ENCODE measurements around the gene TMEM221. TPM values are rescaled to one million over a fixed set of nuclear protein-coding genes. Genes with fewer than 3 reads are reported as not detected.
A peak's percentile ranks its signal among the peaks of the same experiment; 100 is the strongest.

Gene TMEM221
- total RNA-seq, 3 donors from 2014 or later = 0.34 to 0.51 TPM; not detected in 1

GRCh38 chr19:17398902-17399527 lies 49.5 kb downstream of the TMEM221 start:
- intact Hi-C loops (cut with DNase I, micrococcal nuclease) = loop anchor here in 1 of 2 donors (10.0 kb wide), 2 partner anchors 66 to 104 kb away; partner anchors contain the start of gene NXNL1
- TF ChIP-seq CTCF (IDR thresholded peaks at IDR 0.05) = no peak

DNA sequence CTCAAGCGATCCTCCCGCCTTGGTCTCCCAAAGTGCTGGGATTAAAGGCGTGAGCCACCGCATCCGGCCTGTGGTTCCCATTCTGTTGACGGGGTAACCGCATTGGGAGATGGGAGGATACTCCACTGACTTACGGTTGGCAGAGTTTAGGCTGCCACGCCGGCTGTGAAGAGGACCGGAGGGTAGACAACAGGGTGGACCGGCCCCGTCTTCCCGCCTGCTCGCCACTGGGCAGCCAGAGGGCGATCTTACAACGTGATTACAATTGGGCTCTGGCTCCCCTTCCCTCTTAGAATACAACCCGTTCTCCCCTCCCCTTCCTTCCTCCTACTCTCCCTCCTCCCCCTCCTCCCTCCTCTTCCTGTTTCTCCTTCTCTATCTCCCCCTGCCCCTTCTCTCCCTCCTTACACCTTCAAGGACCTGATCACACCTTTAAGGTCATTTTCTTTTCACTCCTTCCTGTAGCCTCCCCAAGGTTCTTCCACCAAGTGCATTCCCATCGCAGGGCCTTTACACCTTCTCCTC lies 53.5 kb downstream of the TMEM221 start:
- intact Hi-C loops (cut with DNase I, micrococcal nuclease) = loop anchor here in 1 of 2 donors (10.0 kb wide), 2 partner anchors 70 to 100 kb away; partner anchors contain the start of gene NXNL1
- Histone ChIP-seq H3K9me3 (no peaks in the 10 kb centered on the region), H3K4me1 (ENCODE audit: low read depth) (peaks cover 12% of the 10 kb centered on the region), H3K36me3 (ENCODE audit: low read depth) (no peaks in the 10 kb centered on the region), H3K4me3 (no peak overlapping the region)
- ATAC-seq (peak; percentile 42), DNase-seq (peak; percentile 59 to 79 (median 64))
- peak; percentile 24 for TF ChIP-seq CTCF (IDR thresholded peaks at IDR 0.05)

More at GRCh38 chr19:17398902-17399527, 49.5 kb downstream of the TMEM221 start:
- Histone ChIP-seq H3K4me1 (ENCODE audit: low read depth) (no peaks in the 10 kb centered on the region), H3K9me3 (no peaks in the 10 kb centered on the region), H3K36me3 (ENCODE audit: low read depth) (no peaks in the 10 kb centered on the region), H3K4me3 (no peak overlapping the region)
- no peak for ATAC-seq
- no peak for DNase-seq

- Histone ChIP-seq H3K4me1 (ENCODE audit: low read depth) (peaks cover 12% of the 10 kb centered on the region), H3K4me3 (no peak within 1 kb of the TSS), H3K9me3 (no peaks in the 10 kb centered on the region), H3K36me3 (ENCODE audit: low read depth) (no peaks in the 10 kb centered on the region)
- no peak for TF ChIP-seq CTCF (IDR thresholded peaks at IDR 0.05)
- intact Hi-C loops (cut with DNase I, micrococcal nuclease) = loop anchor here in 1 of 2 donors (10.0 kb wide), 2 partner anchors 71 to 99 kb away; partner anchors contain the start of gene NXNL1
- DNase-seq = no peak
- ATAC-seq = no peak
Measured at GRCh38 chr19:17393914-17394313, 54.6 kb downstream of the TMEM221 start, which contains the start of gene CCDC194. TSS of gene CCDC194 (minus strand) at chr19:17394196. CDS start at chr19:17394158, 38 bp downstream.

GRCh38 chr19:17393002-17393401 lies 55.5 kb downstream of the TMEM221 start:
- Histone ChIP-seq H3K9me3 (no peaks in the 10 kb centered on the region), H3K36me3 (ENCODE audit: low read depth) (no peaks in the 10 kb centered on the region), H3K4me3 (no peak overlapping the region), H3K4me1 (ENCODE audit: low read depth) (peaks cover 12% of the 10 kb centered on the region)
- no peak for ATAC-seq
- intact Hi-C loops (cut with DNase I, micrococcal nuclease) = loop anchor here in 1 of 2 donors (10.0 kb wide), 2 partner anchors 72 to 98 kb away; partner anchors contain the start of gene NXNL1
- TF ChIP-seq CTCF (IDR thresholded peaks at IDR 0.05) = no peak
- no peak for DNase-seq

- TF ChIP-seq CTCF (IDR thresholded peaks at IDR 0.05) = no peak
- no peak for DNase-seq
- peak; percentile 6 for ATAC-seq
- H3K9me3 ChIP-seq = no peaks in the 10 kb centered on the region
- no peak overlapping the region for H3K4me3 ChIP-seq
- H3K4me1 ChIP-seq (ENCODE audit: low read depth) = peaks cover 12% of the 10 kb centered on the region
- H3K36me3 ChIP-seq (ENCODE audit: low read depth) = no peaks in the 10 kb centered on the region
- intact Hi-C loops (cut with DNase I, micrococcal nuclease) = loop anchor here in 1 of 2 donors (10.0 kb wide), 2 partner anchors 73 to 97 kb away; partner anchors contain the start of gene NXNL1
Measured at GRCh38 chr19:17391371-17392151, 56.9 kb downstream of the TMEM221 start.
